Neural cell (in vitro differentiated cells): ENCODE data around the gene GSN. TPM values are rescaled to one million over a fixed set of nuclear protein-coding genes. Genes with fewer than 3 reads are reported as not detected.

Source experiments
- H2AFZ ChIP-seq: fragments of 200-600, 300-800 bp; sonication (generic), shearing (Covaris generic); 2 replicates; pipeline ENCODE4 v1.6.0; 2014; ENCODE audit warnings: low read depth, mild to moderate bottlenecking, antibody characterized with exemption, low read length, moderate library complexity
- H3F3A ChIP-seq: fragments of 200-600 bp; shearing (Covaris generic); 2 replicates; pipeline ENCODE4 v1.6.1; 2016; ENCODE audit warnings: mild to moderate bottlenecking, moderate library complexity, mixed read lengths, antibody characterized with exemption, low read length; ENCODE audit not compliant: insufficient read depth, poor library complexity, severe bottlenecking
- H3K27ac ChIP-seq: fragments of 200-600, 300-800 bp; sonication (generic), shearing (Covaris generic); 2 replicates; pipeline ENCODE4 v1.5.1; 2014; ENCODE audit warnings: mild to moderate bottlenecking, low read length, moderate library complexity
- H3K27me3 ChIP-seq: fragments of 300-800, 200-600 bp; sonication (generic), shearing (Covaris generic); 2 replicates; pipeline ENCODE4 v1.6.0; 2014; ENCODE audit warnings: mild to moderate bottlenecking, low read depth, low read length, moderate library complexity; ENCODE audit not compliant: insufficient read depth
- H3K36me3 ChIP-seq: fragments of 300-800, 200-600 bp; sonication (generic), shearing (Covaris generic); 2 replicates; pipeline ENCODE4 v1.5.1; 2014; ENCODE audit warnings: mild to moderate bottlenecking, antibody characterized with exemption, low read length, moderate library complexity; ENCODE audit not compliant: insufficient read depth
- H3K4me2 ChIP-seq: fragments of 300-800, 200-600 bp; sonication (generic), shearing (Covaris generic); 2 replicates; pipeline ENCODE4 v1.6.0; 2014; ENCODE audit warnings: mild to moderate bottlenecking, low read length
- H3K4me3 ChIP-seq: fragments of 300-800, 200-600 bp; sonication (generic), shearing (Covaris generic); 2 replicates; pipeline ENCODE4 v1.5.1; 2014; ENCODE audit warnings: mild to moderate bottlenecking, low read length, moderate library complexity
- H3K79me2 ChIP-seq: fragments of 200-600 bp; shearing (Covaris generic); replicated peaks from 2 replicates; pipeline ENCODE4 v1.6.0; 2014; ENCODE audit warnings: mild to moderate bottlenecking, low read length, moderate library complexity; ENCODE audit not compliant: insufficient read depth
- H3K9ac ChIP-seq: fragments of 300-800, 200-600 bp; sonication (generic), shearing (Covaris generic); 2 replicates; pipeline ENCODE4 v1.6.1; 2016; ENCODE audit warnings: mild to moderate bottlenecking, low read length, mixed read lengths
- H3K9me2 ChIP-seq: fragments of 200-600 bp; shearing (Covaris generic); 2 replicates; pipeline ENCODE4 v1.6.1; 2016; ENCODE audit warnings: mild to moderate bottlenecking, low read length, mixed read lengths; ENCODE audit not compliant: insufficient read depth
- H3K9me3 ChIP-seq: fragments of 200-600, 300-800 bp; sonication (generic), shearing (Covaris generic); 2 replicates; pipeline ENCODE4 v1.6.1; 2016; ENCODE audit warnings: mild to moderate bottlenecking, mixed run types, low read length, moderate library complexity, mixed read lengths
- H4K20me1 ChIP-seq: fragments of 200-600 bp; shearing (Covaris generic); 2 replicates; pipeline ENCODE4 v1.6.1; 2016; ENCODE audit warnings: mild to moderate bottlenecking, mixed run types; ENCODE audit not compliant: insufficient read depth
- EP300 ChIP-seq: fragments of 450-650 bp; conservative IDR thresholded peaks from 2 replicates; pipeline ENCODE4 v1.6.1; 2014; ENCODE audit warnings: antibody characterized with exemption, mild to moderate bottlenecking, moderate library complexity; ENCODE audit not compliant: poor library complexity, severe bottlenecking
- EZH2 ChIP-seq: fragments of 200-600, 300-800 bp; shearing (Covaris generic), sonication (generic); IDR thresholded peaks from 2 replicates; pipeline ENCODE4 v1.6.1; 2014; ENCODE audit warnings: antibody characterized with exemption, low read length, borderline replicate concordance, mild to moderate bottlenecking; ENCODE audit not compliant: insufficient read depth, poor library complexity, severe bottlenecking
- MXI1 ChIP-seq: fragments of 450-650 bp; conservative IDR thresholded peaks from 2 replicates; pipeline ENCODE4 v1.6.1; 2014; ENCODE audit warnings: antibody characterized with exemption, mild to moderate bottlenecking; ENCODE audit not compliant: poor library complexity, severe bottlenecking
- POLR2AphosphoS5 ChIP-seq: IDR thresholded peaks from 2 replicates; pipeline ENCODE4 v1.6.1; 2012
- RAD21 ChIP-seq: fragments of 450-650 bp; conservative IDR thresholded peaks from 2 replicates; pipeline ENCODE4 v1.6.1; 2014; ENCODE audit warnings: antibody characterized with exemption, mild to moderate bottlenecking, moderate library complexity
- REST ChIP-seq: IDR thresholded peaks from 2 replicates; pipeline ENCODE4 v1.6.1; 2012; ENCODE audit warnings: borderline replicate concordance
- SMC3 ChIP-seq: fragments of 450-650 bp; conservative IDR thresholded peaks from 2 replicates; pipeline ENCODE4 v1.6.1; 2014; ENCODE audit warnings: antibody characterized with exemption, mild to moderate bottlenecking, moderate library complexity; ENCODE audit not compliant: poor library complexity
- TAF1 ChIP-seq: IDR thresholded peaks from 2 replicates; pipeline ENCODE4 v1.6.1; 2012; ENCODE audit warnings: low read depth
- polyA plus RNA-seq: library from polyadenylated mRNA; depleted of rRNA; stranded (reverse); fragments of >200 nt; gene quantifications from 2 replicates; pipeline ENCODE4 v1.2.3, GENCODE V29; 2014
- TF ChIP-seq, protein P1 (sequence below): fragments of 450-650 bp; IDR thresholded peaks from 2 replicates; pipeline ENCODE4 v1.5.1; 2014; ENCODE audit warnings: antibody characterized with exemption, mild to moderate bottlenecking, moderate library complexity; ENCODE audit not compliant: poor library complexity, severe bottlenecking

Gene GSN
- polyA plus RNA-seq, 1 donor from 2014 or later: 2.4 TPM

GRCh38 chr9:121285835-121286687 is 18.1 kb downstream of the GSN start:
- Histone ChIP-seq H3K27me3 (no peaks in the 10 kb centered on the region), H3K36me3 (no peaks in the 10 kb centered on the region), H3K9ac (no peak overlapping the region), H4K20me1 (no peaks in the 10 kb centered on the region), H3K79me2 (no peaks in the 10 kb centered on the region), H3K27ac (no peak overlapping the region), H3K4me3 (no peak overlapping the region), H2AFZ (no peak overlapping the region), H3K9me2 (no peaks in the 10 kb centered on the region), H3K4me2 (no peak overlapping the region), H3F3A (no peaks in the 10 kb centered on the region), H3K9me3 (no peaks in the 10 kb centered on the region)
- TF ChIP-seq, protein P1, sequence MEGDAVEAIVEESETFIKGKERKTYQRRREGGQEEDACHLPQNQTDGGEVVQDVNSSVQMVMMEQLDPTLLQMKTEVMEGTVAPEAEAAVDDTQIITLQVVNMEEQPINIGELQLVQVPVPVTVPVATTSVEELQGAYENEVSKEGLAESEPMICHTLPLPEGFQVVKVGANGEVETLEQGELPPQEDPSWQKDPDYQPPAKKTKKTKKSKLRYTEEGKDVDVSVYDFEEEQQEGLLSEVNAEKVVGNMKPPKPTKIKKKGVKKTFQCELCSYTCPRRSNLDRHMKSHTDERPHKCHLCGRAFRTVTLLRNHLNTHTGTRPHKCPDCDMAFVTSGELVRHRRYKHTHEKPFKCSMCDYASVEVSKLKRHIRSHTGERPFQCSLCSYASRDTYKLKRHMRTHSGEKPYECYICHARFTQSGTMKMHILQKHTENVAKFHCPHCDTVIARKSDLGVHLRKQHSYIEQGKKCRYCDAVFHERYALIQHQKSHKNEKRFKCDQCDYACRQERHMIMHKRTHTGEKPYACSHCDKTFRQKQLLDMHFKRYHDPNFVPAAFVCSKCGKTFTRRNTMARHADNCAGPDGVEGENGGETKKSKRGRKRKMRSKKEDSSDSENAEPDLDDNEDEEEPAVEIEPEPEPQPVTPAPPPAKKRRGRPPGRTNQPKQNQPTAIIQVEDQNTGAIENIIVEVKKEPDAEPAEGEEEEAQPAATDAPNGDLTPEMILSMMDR: no peak
- TF ChIP-seq MXI1 (no peak), REST (no peak), RAD21 (no peak), EP300 (no peak)

DNA sequence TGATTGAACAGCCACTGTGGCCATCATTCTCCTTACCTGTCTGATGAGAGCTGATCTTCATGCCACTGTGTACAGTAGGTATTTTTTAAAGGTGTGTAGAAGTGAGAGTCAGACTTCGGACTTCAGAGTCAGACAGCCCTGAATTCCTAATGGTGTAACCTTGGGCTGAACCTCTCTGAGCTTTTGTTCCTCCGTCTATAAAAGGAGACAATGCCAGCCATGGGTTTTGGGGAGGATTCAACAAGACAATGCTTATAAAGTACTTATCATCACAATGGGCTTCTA is 18.7 kb downstream of the GSN start:
- H2AFZ ChIP-seq: no peak overlapping the region
- H3K79me2 ChIP-seq: no peaks in the 10 kb centered on the region
- no peaks in the 10 kb centered on the region for H3K27me3 ChIP-seq
- H4K20me1 ChIP-seq: no peaks in the 10 kb centered on the region
- no peaks in the 10 kb centered on the region for H3K36me3 ChIP-seq
- no peak overlapping the region for H3K4me2 ChIP-seq
- H3K9ac ChIP-seq: no peak overlapping the region
- H3K27ac ChIP-seq: no peak overlapping the region
- H3K9me3 ChIP-seq: no peaks in the 10 kb centered on the region
- no peak overlapping the region for H3K4me3 ChIP-seq
- H3F3A ChIP-seq: no peaks in the 10 kb centered on the region
- TF ChIP-seq SMC3: no peak
- no peaks in the 10 kb centered on the region for H3K9me2 ChIP-seq

DNA sequence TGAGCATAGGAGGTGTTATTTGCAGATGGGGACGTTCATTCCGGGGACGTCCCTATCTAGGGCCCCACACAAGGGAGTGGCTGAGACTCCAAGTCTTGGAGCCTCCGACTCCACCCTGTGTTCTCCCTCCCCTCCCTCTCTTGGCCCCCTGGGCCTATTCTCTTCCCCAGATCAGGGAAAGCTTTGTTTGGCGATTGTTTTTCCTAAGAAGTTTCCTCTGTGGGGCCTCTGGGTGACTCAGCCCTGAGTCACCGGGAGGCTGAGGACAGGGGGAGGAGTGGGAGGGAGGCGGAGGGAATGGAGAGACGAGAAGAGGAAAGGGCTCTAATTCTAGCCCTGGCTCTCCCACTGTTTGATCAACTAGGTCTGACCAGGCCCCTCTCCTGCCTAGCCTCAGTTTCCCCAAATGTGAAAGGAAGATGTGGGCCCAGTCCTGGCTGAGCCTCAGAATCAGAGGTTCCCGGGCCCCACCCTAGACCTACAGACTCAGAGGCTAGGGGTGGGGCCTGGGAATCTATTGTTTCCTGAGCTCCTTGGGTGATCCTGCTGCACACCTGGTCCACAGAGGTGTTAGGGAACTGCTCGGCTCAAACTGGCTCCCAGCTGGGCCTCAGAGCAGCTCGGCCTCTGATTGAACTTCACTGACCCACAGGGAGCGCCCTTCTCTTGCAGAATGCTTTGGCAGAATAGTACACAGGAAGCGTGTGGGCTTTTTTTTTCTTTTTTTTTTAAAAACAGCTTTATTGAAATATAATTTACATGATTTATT is 19.2 kb downstream of the GSN start:
- H3K9me2 ChIP-seq: no peaks in the 10 kb centered on the region
- no peaks in the 10 kb centered on the region for H3K27me3 ChIP-seq
- H3K27ac ChIP-seq: no peak overlapping the region
- H3K36me3 ChIP-seq: no peaks in the 10 kb centered on the region
- no peaks in the 10 kb centered on the region for H3F3A ChIP-seq
- no peaks in the 10 kb centered on the region for H3K79me2 ChIP-seq
- H3K9ac ChIP-seq: no peak overlapping the region
- H4K20me1 ChIP-seq: no peaks in the 10 kb centered on the region
- no peak overlapping the region for H3K4me2 ChIP-seq
- H3K4me3 ChIP-seq: no peak overlapping the region
- H2AFZ ChIP-seq: no peak overlapping the region
- no peaks in the 10 kb centered on the region for H3K9me3 ChIP-seq
- TF ChIP-seq SMC3: no peak
- TF ChIP-seq REST: no peak
- no peak for TF ChIP-seq RAD21
- TF ChIP-seq POLR2AphosphoS5: no peak
- TF ChIP-seq, protein P1: no peak
- TF ChIP-seq TAF1: no peak
- TF ChIP-seq EP300: no peak
- no peak for TF ChIP-seq EZH2
